Vagina (tissue), 2 donors: ENCODE results near the gene KLK12. TPM values are rescaled to one million over a fixed set of nuclear protein-coding genes. Genes with fewer than 3 reads are reported as not detected.

Experiments
- DNase-seq, 2 donors: peaks; one replicate each; pipeline ENCODE4 v3.0.0-alpha.2; 2017; ENCODE audit errors: extremely low spot score in 2 of 2
- H3K27ac ChIP-seq: fragments of 200-600 bp; sonication (generic); one replicate; pipeline ENCODE4 v1.5.1; 2019
- H3K27me3 ChIP-seq: fragments of 200-600 bp; sonication (generic); one replicate; pipeline ENCODE4 v1.5.1; 2019
- H3K36me3 ChIP-seq, 2 donors: fragments of 200-600 bp; sonication (generic); one replicate each; pipeline ENCODE4 v1.5.1; 2017 to 2019
- H3K4me1 ChIP-seq: fragments of 200-600 bp; sonication (generic); one replicate; pipeline ENCODE4 v1.5.1; 2019
- H3K4me3 ChIP-seq, 2 donors: fragments of 200-600 bp; sonication (generic); 1 replicate in 1 of 2; 2 replicates in 1 of 2; pipeline ENCODE4 v1.5.1; 2016 to 2019
- H3K9me3 ChIP-seq: fragments of 200-600 bp; sonication (generic); one replicate; pipeline ENCODE4 v1.5.1; 2019
- POLR2A ChIP-seq, 2 donors: fragments of 450-650 bp; IDR thresholded peaks; one replicate each; pipeline ENCODE4 v1.6.1; 2017; ENCODE audit warnings: antibody characterized with exemption in 2 of 2, mild to moderate bottlenecking in 2 of 2, moderate library complexity in 2 of 2
- POLR2AphosphoS5 ChIP-seq, 2 donors: sonication (generic); formaldehyde crosslinking; IDR thresholded peaks; one replicate each; pipeline ENCODE4 v1.9.0; 2017; ENCODE audit warnings: antibody characterized with exemption in 2 of 2, mild to moderate bottlenecking in 2 of 2, low read depth in 1 of 2; ENCODE audit not compliant: insufficient read depth in 1 of 2
- intact Hi-C: fragments of 100-400 bp; cut with DNase I; formaldehyde crosslinking; loops from one replicate; pipeline ENCODE4 v1.15.1; 2023
- total RNA-seq: library from RNA; depleted of rRNA; stranded (reverse); fragments of >200 nt; gene quantifications from one replicate; pipeline ENCODE4 v1.2.3, GENCODE V29; 2016
- TF ChIP-seq, protein P1 (sequence below), 3 experiments: fragments of 450-650 bp in 2 of 3; fragments of 200-600 bp in 1 of 3; sonication (generic) in 1 of 3; IDR thresholded peaks; one replicate each; pipeline ENCODE4 v1.5.1; 2017 to 2019; ENCODE audit warnings: antibody characterized with exemption in 3 of 3, mild to moderate bottlenecking in 2 of 3, moderate library complexity in 2 of 3

KLK12 gene
- total RNA-seq, 1 donor from 2014 or later = 4.2 TPM

DNA sequence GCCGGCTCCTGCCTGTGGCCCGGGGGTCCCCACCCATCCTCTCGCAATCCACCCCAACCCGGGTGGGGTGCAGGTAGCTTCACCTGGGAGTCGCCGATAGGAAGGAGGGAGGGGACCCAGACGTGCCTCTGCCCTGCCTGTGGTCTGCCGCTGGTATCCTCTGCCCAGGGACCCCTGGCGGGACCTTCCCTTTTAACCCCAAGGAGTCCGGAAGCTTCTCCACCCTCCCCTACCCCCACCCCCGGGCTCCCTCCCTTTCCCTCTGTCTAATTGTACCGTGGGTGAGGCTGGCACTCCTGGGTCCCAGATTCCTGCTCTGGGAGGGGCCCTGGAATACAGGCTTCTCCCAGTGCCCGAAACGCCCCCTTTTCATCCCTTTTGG, 15.3 kb downstream of the KLK12 start, which contains the start of gene KLK10:
Gene KLK10 (minus strand): TSS at position 166 of the 382 bp plus-strand sequence. CDS start 579 bp downstream, outside the sequence.
- Histone ChIP-seq H3K27ac (peak within 1 kb of the TSS; percentile 84), H3K9me3 (no peaks in the 10 kb centered on the region), H3K4me3 (peak within 1 kb of the TSS; percentile 39 to 48), H3K36me3 (no peaks in the 10 kb centered on the region), H3K27me3 (no peaks in the 10 kb centered on the region), H3K4me1 (peaks cover 17% of the 10 kb centered on the region)
- intact Hi-C loops = no loop called here
- TF ChIP-seq POLR2AphosphoS5 (IDR thresholded peaks at IDR 0.05; ENCODE audit: insufficient read depth in 1 of 2, low read depth in 1 of 2) (no peak), POLR2A (IDR thresholded peaks at IDR 0.05) (no peak)
- TF ChIP-seq, protein P1, sequence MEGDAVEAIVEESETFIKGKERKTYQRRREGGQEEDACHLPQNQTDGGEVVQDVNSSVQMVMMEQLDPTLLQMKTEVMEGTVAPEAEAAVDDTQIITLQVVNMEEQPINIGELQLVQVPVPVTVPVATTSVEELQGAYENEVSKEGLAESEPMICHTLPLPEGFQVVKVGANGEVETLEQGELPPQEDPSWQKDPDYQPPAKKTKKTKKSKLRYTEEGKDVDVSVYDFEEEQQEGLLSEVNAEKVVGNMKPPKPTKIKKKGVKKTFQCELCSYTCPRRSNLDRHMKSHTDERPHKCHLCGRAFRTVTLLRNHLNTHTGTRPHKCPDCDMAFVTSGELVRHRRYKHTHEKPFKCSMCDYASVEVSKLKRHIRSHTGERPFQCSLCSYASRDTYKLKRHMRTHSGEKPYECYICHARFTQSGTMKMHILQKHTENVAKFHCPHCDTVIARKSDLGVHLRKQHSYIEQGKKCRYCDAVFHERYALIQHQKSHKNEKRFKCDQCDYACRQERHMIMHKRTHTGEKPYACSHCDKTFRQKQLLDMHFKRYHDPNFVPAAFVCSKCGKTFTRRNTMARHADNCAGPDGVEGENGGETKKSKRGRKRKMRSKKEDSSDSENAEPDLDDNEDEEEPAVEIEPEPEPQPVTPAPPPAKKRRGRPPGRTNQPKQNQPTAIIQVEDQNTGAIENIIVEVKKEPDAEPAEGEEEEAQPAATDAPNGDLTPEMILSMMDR (IDR thresholded peaks at IDR 0.05) = no peak
- no peak for DNase-seq

DNA sequence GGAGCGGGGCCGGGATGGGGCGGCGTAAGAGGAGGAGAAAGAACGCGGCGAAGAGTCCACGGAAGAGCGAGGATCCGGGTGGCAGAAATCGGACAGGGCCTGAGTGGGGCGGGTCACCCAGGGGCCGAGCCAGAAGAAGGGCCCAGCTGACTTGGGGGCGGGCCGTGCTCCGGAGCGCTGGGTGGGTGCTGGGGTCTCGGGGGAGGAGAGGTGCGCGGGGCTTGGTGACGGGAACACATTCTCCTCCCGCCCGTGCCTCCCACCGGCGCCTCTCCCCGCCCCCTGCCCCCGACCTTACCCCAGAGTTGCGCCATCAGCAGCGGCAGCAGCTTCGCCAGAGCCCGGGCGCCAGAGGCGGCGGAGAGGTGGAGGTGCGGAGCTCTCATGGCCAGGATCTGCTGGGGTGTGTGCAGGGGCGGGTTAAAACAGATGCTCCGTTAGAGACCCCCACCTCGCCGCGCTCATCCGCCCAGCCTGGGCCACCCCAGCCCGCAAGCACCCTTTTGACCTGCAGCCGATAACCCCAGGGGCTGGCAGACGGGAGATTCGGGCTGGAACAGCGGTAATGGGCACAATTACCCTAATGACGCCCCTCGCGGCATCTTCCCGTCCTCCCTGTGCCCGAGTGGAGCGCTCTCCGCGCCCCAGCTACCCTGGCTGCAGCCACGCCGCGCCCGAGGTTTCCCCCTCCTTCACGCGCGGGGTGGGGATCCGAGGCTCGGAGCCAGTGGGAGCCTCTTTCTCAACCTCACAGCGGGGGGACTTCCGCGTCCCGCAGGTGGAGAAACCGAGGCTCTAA, 15.9 kb downstream of the KLK12 start:
- H3K4me1 ChIP-seq = peaks cover 17% of the 10 kb centered on the region

DNA sequence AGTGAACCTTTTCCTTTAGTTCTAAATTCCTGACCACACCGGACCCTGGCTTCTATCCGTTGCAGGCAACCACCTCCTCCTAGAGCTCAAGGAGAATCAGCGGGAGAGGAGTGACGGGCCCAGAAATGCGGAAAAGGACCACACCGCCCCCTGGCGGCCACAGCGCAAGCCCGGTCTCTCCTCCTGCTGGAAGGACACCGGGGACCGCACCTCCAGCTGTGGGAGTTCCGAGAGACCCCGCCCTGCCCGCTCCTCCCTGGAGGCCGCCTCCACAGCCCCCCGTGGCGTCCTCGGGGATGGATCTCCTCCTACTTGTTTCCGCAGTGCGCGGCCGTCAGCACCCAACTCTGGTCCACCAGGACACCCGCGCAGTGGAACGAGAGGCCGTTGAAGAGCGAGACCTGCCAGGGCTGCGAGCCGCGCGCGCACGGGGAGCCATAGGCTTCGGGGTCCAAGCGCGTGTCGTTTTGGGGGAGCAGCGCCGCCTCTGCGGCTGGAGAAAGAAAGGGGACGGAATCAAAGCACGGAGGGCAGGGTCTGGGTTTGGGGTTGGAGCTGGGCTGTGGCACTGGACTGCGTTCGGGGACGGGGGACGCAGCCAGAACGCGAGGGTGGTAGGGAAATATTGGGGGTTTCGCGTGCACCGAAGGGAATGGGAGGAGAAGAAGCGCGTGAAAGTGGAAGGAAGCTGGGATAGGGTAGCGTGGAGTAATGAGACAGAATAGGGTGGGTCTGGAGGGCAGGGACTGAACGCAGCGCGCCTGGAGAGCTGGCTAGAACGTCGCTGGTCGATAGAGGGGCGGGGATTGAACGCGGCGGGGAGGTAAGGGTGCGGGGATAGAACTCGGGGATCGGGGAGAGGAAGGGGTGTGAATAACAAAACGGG, 17.8 kb downstream of the KLK12 start:
- peak overlapping the region; percentile 72 for H3K27ac ChIP-seq
- H3K9me3 ChIP-seq = no peaks in the 10 kb centered on the region
- no peaks in the 10 kb centered on the region for H3K36me3 ChIP-seq
- TF ChIP-seq POLR2AphosphoS5 (IDR thresholded peaks at IDR 0.05; ENCODE audit: insufficient read depth in 1 of 2, low read depth in 1 of 2) (peak in 1 of 2 donors; percentile 70), POLR2A (IDR thresholded peaks at IDR 0.05) (no peak)
- TF ChIP-seq, protein P1 (IDR thresholded peaks at IDR 0.05) = peak in 1 of 3 experiments; percentile 55
- intact Hi-C loops = no loop called here
- peaks cover 17% of the 10 kb centered on the region for H3K4me1 ChIP-seq
- H3K27me3 ChIP-seq = no peaks in the 10 kb centered on the region
- H3K4me3 ChIP-seq = peak overlapping the region; percentile 45 to 46
- DNase-seq = no peak

More for the DNA sequence above, 15.9 kb downstream of the KLK12 start:
- H3K4me3 ChIP-seq = peak overlapping the region; percentile 39 to 48
- no peak for DNase-seq
- no peaks in the 10 kb centered on the region for H3K9me3 ChIP-seq
- H3K27ac ChIP-seq = peak overlapping the region; percentile 84
- TF ChIP-seq POLR2AphosphoS5 (IDR thresholded peaks at IDR 0.05; ENCODE audit: insufficient read depth in 1 of 2, low read depth in 1 of 2) (peak in 1 of 2 donors; percentile 72), POLR2A (IDR thresholded peaks at IDR 0.05) (no peak)
- H3K27me3 ChIP-seq = no peaks in the 10 kb centered on the region
- no peaks in the 10 kb centered on the region for H3K36me3 ChIP-seq
- intact Hi-C loops = no loop called here

DNA sequence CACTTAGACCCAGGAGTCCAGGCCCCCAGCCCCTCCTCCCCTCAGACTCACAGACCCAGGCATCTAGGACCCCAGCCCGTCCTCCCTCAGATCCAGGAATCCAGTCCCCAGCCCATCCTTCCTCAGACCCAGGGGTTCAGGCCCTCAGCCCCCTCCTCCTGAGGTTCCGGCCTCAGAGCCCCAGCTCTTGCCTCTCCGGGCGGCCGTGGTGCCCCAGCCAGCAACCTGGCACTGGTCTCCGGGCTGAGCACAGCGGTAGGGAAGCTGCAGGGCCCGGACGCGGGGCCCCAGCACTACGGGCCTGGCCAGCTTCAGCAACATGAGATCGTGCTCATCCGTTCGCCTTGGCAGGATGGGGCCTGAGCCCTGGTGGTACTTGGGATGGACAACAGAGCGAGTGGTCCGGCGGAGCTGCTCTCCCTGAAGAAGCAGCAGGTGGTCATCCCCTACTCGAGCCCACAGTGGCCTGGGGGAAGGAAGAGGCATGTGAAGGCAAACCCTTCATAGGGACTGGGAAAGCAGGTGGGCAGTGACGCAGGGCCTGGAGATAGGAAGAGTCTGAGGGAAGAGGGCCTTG, 19.0 kb downstream of the KLK12 start:
- H3K27ac ChIP-seq = no peak overlapping the region
- no peaks in the 10 kb centered on the region for H3K9me3 ChIP-seq
- no peaks in the 10 kb centered on the region for H3K36me3 ChIP-seq
- H3K4me1 ChIP-seq = peaks cover 17% of the 10 kb centered on the region
- TF ChIP-seq POLR2A (IDR thresholded peaks at IDR 0.05) (no peak), POLR2AphosphoS5 (IDR thresholded peaks at IDR 0.05; ENCODE audit: insufficient read depth in 1 of 2, low read depth in 1 of 2) (no peak)
- TF ChIP-seq, protein P1 (IDR thresholded peaks at IDR 0.05) = no peak
- no peak overlapping the region for H3K4me3 ChIP-seq
- DNase-seq = no peak
- intact Hi-C loops = no loop called here
- no peaks in the 10 kb centered on the region for H3K27me3 ChIP-seq

DNA sequence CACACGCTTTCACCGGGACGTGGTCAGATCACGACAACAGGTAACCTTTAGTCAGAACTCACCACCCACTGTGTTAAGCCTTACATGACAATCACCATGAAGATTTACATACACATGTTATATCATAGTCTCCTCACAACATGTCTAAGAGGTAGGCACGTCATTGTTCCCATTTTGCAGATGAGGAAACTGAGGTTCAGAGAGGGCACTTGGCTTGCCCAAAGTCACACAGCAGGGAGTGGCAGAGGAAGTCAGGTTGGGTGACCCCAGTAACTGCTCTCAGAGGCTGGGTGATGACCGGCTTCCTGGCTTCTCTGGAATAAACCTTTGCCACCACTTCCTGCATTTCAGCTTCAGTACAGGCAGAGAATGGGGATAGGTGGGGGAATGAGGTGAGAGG, 20.6 kb downstream of the KLK12 start:
- Histone ChIP-seq H3K27ac (no peak overlapping the region), H3K9me3 (no peaks in the 10 kb centered on the region), H3K4me1 (peaks cover 16% of the 10 kb centered on the region), H3K27me3 (no peaks in the 10 kb centered on the region), H3K4me3 (no peak overlapping the region), H3K36me3 (no peaks in the 10 kb centered on the region)
- TF ChIP-seq, protein P1 (IDR thresholded peaks at IDR 0.05) = no peak
- no peak for TF ChIP-seq POLR2AphosphoS5 (IDR thresholded peaks at IDR 0.05; ENCODE audit: insufficient read depth in 1 of 2, low read depth in 1 of 2)
- TF ChIP-seq POLR2A (IDR thresholded peaks at IDR 0.05) = no peak
- intact Hi-C loops = no loop called here
- no peak for DNase-seq
